ENCODE measurements around the gene CNTF. TPM values are rescaled to one million over a fixed set of nuclear protein-coding genes. Genes with fewer than 3 reads are reported as not detected.
A peak's percentile ranks its signal among the peaks of the same experiment; 100 is the strongest.

CNTF gene
- total and polyA plus RNA-seq, 7 donors, result 0.87 to 1.8 (median 1.6) TPM; not detected in 2

DNA sequence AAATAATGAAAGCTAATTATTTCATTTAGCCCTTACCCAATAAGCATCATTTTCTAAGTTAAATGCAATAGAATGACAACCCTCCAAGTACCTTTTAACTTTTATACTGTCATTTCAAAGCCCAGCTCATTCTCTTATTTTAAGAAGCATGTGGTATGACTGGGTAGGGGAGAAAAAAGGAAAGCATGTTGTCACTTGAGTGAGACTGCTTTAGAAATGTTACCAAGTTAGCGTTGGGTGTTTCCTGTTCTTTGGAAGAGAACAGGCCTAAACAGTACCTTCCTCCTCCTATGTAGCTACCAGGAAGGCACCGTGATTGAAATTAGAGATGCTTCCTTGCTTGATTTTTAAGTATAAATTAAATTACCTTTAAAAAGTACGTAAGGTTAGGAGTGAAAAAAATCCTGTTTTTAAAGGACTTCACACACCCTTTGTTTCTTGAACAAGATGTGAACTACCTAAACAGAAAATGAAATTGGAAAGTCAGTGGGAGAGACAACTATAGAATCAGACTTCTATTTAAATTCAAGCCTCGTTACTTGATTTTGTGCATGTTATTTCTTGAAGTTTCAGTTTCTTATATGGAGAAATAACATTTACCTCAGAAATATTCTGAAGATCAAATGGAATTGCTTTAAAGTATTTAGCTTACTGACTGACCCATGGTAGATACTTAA, 741 bp upstream of the CNTF start:
- intact Hi-C loops (cut with DNase I), result no loop called here
- peaks cover 0 to 34% (median 10%) of the 10 kb centered on the region in 4 donors for H3K4me1 ChIP-seq
- TF ChIP-seq EP300 (IDR thresholded peaks at IDR 0.05) (no peak), POLR2A (IDR thresholded peaks at IDR 0.05) (no peak), POLR2AphosphoS5 (IDR thresholded peaks at IDR 0.05) (no peak)
- TF ChIP-seq, protein P1, sequence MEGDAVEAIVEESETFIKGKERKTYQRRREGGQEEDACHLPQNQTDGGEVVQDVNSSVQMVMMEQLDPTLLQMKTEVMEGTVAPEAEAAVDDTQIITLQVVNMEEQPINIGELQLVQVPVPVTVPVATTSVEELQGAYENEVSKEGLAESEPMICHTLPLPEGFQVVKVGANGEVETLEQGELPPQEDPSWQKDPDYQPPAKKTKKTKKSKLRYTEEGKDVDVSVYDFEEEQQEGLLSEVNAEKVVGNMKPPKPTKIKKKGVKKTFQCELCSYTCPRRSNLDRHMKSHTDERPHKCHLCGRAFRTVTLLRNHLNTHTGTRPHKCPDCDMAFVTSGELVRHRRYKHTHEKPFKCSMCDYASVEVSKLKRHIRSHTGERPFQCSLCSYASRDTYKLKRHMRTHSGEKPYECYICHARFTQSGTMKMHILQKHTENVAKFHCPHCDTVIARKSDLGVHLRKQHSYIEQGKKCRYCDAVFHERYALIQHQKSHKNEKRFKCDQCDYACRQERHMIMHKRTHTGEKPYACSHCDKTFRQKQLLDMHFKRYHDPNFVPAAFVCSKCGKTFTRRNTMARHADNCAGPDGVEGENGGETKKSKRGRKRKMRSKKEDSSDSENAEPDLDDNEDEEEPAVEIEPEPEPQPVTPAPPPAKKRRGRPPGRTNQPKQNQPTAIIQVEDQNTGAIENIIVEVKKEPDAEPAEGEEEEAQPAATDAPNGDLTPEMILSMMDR (IDR thresholded peaks at IDR 0.05), result no peak
- peaks cover 12 to 80% (median 30%) of the 10 kb centered on the region in 4 donors for H3K36me3 ChIP-seq
- DNase-seq, result no peak
- no peaks in the 10 kb centered on the region for H3K9me3 ChIP-seq
- H3K4me3 ChIP-seq, result no peak overlapping the region
- 83 to 93% methylated on average over 4 of the region's 4 CpGs for WGBS, 2 donors
- H3K27ac ChIP-seq, result peak overlapping the region in 3 of 4 donors; percentile 10 to 15 (median 11)
- H3K27me3 ChIP-seq, result no peaks in the 10 kb centered on the region

DNA sequence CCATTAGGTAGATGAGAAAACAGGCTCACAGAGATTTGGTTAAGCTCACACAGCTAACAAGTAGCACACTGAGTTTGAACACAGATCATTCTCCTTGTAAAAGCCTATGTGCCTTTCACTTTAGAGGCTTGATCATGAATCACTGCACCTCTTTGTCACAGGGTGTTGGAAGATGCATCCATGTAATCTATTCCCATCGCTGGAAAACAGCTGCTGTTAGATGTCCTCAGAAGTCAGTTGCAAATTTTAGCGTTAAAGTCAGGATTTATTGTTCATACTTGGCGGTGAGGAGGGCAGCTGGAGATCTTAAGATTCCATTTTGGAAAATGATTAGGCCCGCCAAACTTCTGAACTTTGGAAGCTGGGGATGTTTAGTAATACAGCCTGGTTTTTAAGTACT, 2.6 kb downstream of the CNTF start:
- no peak overlapping the region for H3K27ac ChIP-seq
- H3K27me3 ChIP-seq, result no peaks in the 10 kb centered on the region
- H3K9me3 ChIP-seq, result no peaks in the 10 kb centered on the region
- no peak for DNase-seq
- peaks cover 0 to 50% (median 25%) of the 10 kb centered on the region in 4 donors for H3K4me1 ChIP-seq
- peaks cover 5 to 46% (median 9%) of the 10 kb centered on the region in 4 donors for H3K36me3 ChIP-seq
- intact Hi-C loops (cut with DNase I), result no loop called here
- TF ChIP-seq POLR2AphosphoS5 (IDR thresholded peaks at IDR 0.05) (no peak), POLR2A (IDR thresholded peaks at IDR 0.05) (no peak), EP300 (IDR thresholded peaks at IDR 0.05) (no peak)
- TF ChIP-seq, protein P1 (IDR thresholded peaks at IDR 0.05), result no peak
- 94% methylated on average over 4 of the region's 4 CpGs for WGBS, 2 donors
- H3K4me3 ChIP-seq, result no peak overlapping the region

DNA sequence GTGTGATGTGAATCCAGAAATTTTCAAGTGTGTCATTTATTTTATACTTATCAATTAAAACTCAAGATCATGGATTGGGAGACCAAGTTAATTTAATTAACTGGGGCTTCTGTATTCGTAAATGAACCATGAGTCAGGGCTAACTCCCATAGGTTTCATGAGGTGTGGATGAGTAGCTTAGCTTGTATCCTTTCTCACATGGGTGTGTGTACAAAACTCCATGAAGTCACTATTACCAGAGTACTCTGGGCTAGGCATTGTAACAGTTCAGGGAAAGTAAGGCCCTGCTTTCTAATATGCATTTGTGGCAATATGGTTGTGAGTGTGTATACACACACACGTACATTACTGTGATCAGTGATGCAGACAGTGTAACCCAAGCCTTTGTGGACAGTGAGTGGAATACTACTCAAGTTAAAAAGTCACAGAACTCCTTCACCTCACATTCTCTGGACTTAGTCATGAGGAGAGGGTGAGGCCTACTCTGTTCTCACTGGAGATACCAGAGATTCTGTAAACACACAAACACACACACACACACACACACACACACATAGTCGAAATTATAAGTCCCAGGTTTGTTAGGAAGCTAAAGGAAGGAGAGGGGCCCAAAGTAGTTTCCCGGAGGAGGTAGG, 3.5 kb downstream of the CNTF start:
- Histone ChIP-seq H3K9me3 (no peaks in the 10 kb centered on the region), H3K36me3 (peaks cover 4 to 38% (median 9%) of the 10 kb centered on the region in 4 donors), H3K4me1 (peaks cover 0 to 50% (median 25%) of the 10 kb centered on the region in 4 donors), H3K4me3 (no peak overlapping the region), H3K27ac (peak overlapping the region in 1 of 4 donors; percentile 9), H3K27me3 (no peaks in the 10 kb centered on the region)
- DNase-seq, result no peak
- intact Hi-C loops (cut with DNase I), result no loop called here
- TF ChIP-seq EP300 (IDR thresholded peaks at IDR 0.05) (no peak), POLR2AphosphoS5 (IDR thresholded peaks at IDR 0.05) (no peak), POLR2A (IDR thresholded peaks at IDR 0.05) (no peak)
- TF ChIP-seq, protein P1 (IDR thresholded peaks at IDR 0.05), result no peak
- 88% methylated on average over 4 of the region's 4 CpGs for WGBS, 2 donors

DNA sequence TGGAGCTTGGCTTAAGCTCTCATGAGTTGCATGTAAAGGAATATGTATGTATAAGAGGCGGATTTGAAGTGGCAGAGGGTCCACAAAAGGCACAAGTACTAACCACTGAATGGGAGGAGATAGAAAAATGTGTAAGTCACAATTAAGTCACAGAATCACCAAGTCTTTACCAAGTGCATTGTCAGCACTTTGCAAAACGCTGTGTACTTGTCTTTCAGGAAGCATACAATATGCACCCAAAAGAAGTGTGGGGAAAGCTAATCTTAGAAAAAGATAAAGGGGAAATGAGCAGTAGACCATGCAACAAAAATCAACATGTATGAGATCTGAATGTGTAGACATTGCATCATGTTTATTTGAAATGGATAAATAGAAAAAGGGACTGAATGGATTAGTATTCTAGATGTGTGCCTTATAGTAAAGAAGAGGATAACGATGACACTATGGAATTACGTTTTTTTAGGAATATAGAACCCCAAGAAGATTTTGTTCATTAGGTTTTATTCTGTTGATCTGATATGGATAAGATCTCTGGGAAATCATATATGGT, 4.5 kb downstream of the CNTF start:
- H3K27me3 ChIP-seq, result no peaks in the 10 kb centered on the region
- H3K36me3 ChIP-seq, result peaks cover 4 to 35% (median 9%) of the 10 kb centered on the region in 4 donors
- peak overlapping the region in 3 of 4 donors; percentile 33 to 64 (median 46) for H3K27ac ChIP-seq
- H3K4me1 ChIP-seq, result peaks cover 0 to 44% (median 21%) of the 10 kb centered on the region in 4 donors
- WGBS, 2 donors, result 76 to 87% methylated on average over 4 of the region's 4 CpGs
- TF ChIP-seq EP300 (IDR thresholded peaks at IDR 0.05) (no peak), POLR2A (IDR thresholded peaks at IDR 0.05) (no peak), POLR2AphosphoS5 (IDR thresholded peaks at IDR 0.05) (no peak)
- TF ChIP-seq, protein P1 (IDR thresholded peaks at IDR 0.05), result no peak
- no peaks in the 10 kb centered on the region for H3K9me3 ChIP-seq
- intact Hi-C loops (cut with DNase I), result no loop called here
- no peak overlapping the region for H3K4me3 ChIP-seq
- no peak for DNase-seq
